ENCODE data around the gene GALNTL6. TPM values are rescaled to one million over a fixed set of nuclear protein-coding genes. Genes with fewer than 3 reads are reported as not detected.
A peak's percentile ranks its signal among the peaks of the same experiment; 100 is the strongest.

GALNTL6 gene
- total and polyA plus RNA-seq, 4 donors = 0.08 to 0.09 (median 0.09) TPM; not detected in 1

DNA sequence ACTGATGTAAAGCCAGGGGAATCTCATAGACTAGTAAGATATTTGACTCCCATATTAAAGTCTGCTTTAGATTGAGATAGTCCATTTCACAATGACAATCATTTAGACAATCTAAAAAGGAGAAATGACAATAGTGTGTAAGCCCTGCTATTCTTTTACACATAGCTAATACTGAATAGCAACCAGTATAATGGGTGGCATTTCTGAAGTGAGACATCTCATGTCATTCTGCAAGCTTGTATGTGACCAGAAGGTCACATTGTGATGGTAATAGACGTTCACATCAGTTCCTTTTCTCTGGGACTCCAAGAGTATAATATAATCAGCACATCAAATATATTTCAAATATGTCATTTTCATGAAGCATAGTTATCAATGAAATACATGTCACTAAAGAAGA is 440.2 kb downstream of the GALNTL6 start:
- no peak for ATAC-seq (ENCODE audit: insufficient read depth, low FRiP score)
- H3K4me3 ChIP-seq = no peak overlapping the region
- 39 to 63% methylated on average over 1 of the region's 1 CpG for WGBS, 2 donors
- H3K27ac ChIP-seq (ENCODE audit: low read depth in 1 of 2, low read length in 1 of 2) = no peak overlapping the region
- DNase-seq = no peak
- H3K9ac ChIP-seq (ENCODE audit: insufficient read depth in 1 of 2, low read length in 2 of 2) = no peak overlapping the region
- no peaks in the 10 kb centered on the region for H3K9me3 ChIP-seq (ENCODE audit: control insufficient read depth in 4 of 4, insufficient read depth in 3 of 4, low read length in 3 of 4)
- no peaks in the 10 kb centered on the region for H3K27me3 ChIP-seq (ENCODE audit: control insufficient read depth in 3 of 3, insufficient read depth in 3 of 3, low read length in 2 of 3)
- TF ChIP-seq, protein P1, sequence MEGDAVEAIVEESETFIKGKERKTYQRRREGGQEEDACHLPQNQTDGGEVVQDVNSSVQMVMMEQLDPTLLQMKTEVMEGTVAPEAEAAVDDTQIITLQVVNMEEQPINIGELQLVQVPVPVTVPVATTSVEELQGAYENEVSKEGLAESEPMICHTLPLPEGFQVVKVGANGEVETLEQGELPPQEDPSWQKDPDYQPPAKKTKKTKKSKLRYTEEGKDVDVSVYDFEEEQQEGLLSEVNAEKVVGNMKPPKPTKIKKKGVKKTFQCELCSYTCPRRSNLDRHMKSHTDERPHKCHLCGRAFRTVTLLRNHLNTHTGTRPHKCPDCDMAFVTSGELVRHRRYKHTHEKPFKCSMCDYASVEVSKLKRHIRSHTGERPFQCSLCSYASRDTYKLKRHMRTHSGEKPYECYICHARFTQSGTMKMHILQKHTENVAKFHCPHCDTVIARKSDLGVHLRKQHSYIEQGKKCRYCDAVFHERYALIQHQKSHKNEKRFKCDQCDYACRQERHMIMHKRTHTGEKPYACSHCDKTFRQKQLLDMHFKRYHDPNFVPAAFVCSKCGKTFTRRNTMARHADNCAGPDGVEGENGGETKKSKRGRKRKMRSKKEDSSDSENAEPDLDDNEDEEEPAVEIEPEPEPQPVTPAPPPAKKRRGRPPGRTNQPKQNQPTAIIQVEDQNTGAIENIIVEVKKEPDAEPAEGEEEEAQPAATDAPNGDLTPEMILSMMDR (IDR thresholded peaks at IDR 0.05; ENCODE audit: control extremely low read depth, extremely low read depth) = no peak
- H3K4me1 ChIP-seq (ENCODE audit: control insufficient read depth in 5 of 5, insufficient read depth in 5 of 5, low read length in 5 of 5) = no peaks in the 10 kb centered on the region
- H3K36me3 ChIP-seq (ENCODE audit: control insufficient read depth in 4 of 4, insufficient read depth in 4 of 4, low read length in 4 of 4) = no peaks in the 10 kb centered on the region

DNA sequence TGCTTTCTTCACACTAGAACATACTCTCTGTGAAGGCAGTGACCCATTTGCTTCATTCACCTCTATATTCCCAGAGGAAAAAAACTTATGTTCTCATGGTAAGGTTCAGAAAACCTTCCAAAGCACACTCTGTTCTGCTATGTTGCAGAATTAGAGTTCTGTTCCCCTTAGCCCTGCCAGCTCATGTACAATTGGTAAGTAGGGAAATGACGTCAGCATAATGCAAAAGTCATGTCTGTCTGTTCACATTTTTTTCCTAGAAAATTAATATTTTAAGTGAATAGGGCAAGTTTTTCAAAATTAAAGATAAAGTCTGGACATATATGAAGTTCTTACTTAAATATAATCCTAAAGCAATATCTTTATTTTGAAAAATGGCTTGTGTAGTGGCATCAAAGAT is 443.6 kb downstream of the GALNTL6 start:
- no peaks in the 10 kb centered on the region for H3K9me3 ChIP-seq (ENCODE audit: control insufficient read depth in 4 of 4, insufficient read depth in 3 of 4, low read length in 3 of 4)
- DNase-seq = no peak
- H3K27ac ChIP-seq (ENCODE audit: low read depth in 1 of 2, low read length in 1 of 2) = no peak overlapping the region
- H3K36me3 ChIP-seq (ENCODE audit: control insufficient read depth in 4 of 4, insufficient read depth in 4 of 4, low read length in 4 of 4) = no peaks in the 10 kb centered on the region
- 61 to 75% methylated on average over 1 of the region's 1 CpG for WGBS, 2 donors
- ATAC-seq (ENCODE audit: insufficient read depth, low FRiP score) = no peak
- H3K4me1 ChIP-seq (ENCODE audit: control insufficient read depth in 5 of 5, insufficient read depth in 5 of 5, low read length in 5 of 5) = no peaks in the 10 kb centered on the region
- no peak overlapping the region for H3K9ac ChIP-seq (ENCODE audit: insufficient read depth in 1 of 2, low read length in 2 of 2)
- H3K4me3 ChIP-seq = no peak overlapping the region
- no peaks in the 10 kb centered on the region for H3K27me3 ChIP-seq (ENCODE audit: control insufficient read depth in 3 of 3, insufficient read depth in 3 of 3, low read length in 2 of 3)
- TF ChIP-seq, protein P1 (IDR thresholded peaks at IDR 0.05; ENCODE audit: control extremely low read depth, extremely low read depth) = no peak

DNA sequence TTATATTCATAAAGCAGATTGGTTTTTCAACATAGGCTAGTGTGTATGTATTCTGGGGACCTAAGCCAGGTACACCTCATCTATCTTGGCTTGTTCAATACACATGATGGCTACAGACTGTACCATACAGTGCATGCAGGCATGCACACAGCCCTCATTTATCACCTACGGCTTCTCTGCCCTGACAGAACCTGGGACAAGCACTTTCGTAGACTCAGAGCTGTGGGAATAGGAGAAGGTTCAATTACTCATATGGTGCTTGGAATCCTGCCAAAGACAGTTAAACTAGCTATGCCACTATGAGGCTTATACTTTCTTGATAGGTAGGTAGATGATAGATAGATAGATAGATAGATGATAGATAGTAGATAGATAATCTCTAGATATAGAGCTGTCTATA is 457.2 kb downstream of the GALNTL6 start:
- Histone ChIP-seq H3K4me3 (no peak overlapping the region), H3K9me3 (ENCODE audit: control insufficient read depth in 4 of 4, insufficient read depth in 3 of 4, low read length in 3 of 4) (peaks cover 0 to 3% (median 0%) of the 10 kb centered on the region in 4 donors), H3K27me3 (ENCODE audit: control insufficient read depth in 3 of 3, insufficient read depth in 3 of 3, low read length in 2 of 3) (no peaks in the 10 kb centered on the region), H3K4me1 (ENCODE audit: control insufficient read depth in 5 of 5, insufficient read depth in 5 of 5, low read length in 5 of 5) (no peaks in the 10 kb centered on the region), H3K27ac (ENCODE audit: low read depth in 1 of 2, low read length in 1 of 2) (no peak overlapping the region), H3K36me3 (ENCODE audit: control insufficient read depth in 4 of 4, insufficient read depth in 4 of 4, low read length in 4 of 4) (no peaks in the 10 kb centered on the region), H3K9ac (ENCODE audit: insufficient read depth in 1 of 2, low read length in 2 of 2) (no peak overlapping the region)
- peak in 1 of 3 donors; percentile 0 for DNase-seq
- TF ChIP-seq, protein P1 (IDR thresholded peaks at IDR 0.05; ENCODE audit: control extremely low read depth, extremely low read depth) = no peak
- WGBS, 2 donors = 66 to 76% methylated on average over 2 of the region's 2 CpGs
- no peak for ATAC-seq (ENCODE audit: insufficient read depth, low FRiP score)

- no peak for DNase-seq
- Histone ChIP-seq H3K4me1 (ENCODE audit: control insufficient read depth in 5 of 5, insufficient read depth in 5 of 5, low read length in 5 of 5) (no peaks in the 10 kb centered on the region), H3K27ac (ENCODE audit: low read depth in 1 of 2, low read length in 1 of 2) (no peak overlapping the region), H3K9me3 (ENCODE audit: control insufficient read depth in 4 of 4, insufficient read depth in 3 of 4, low read length in 3 of 4) (no peaks in the 10 kb centered on the region), H3K9ac (ENCODE audit: insufficient read depth in 1 of 2, low read length in 2 of 2) (no peak overlapping the region), H3K27me3 (ENCODE audit: control insufficient read depth in 3 of 3, insufficient read depth in 3 of 3, low read length in 2 of 3) (no peaks in the 10 kb centered on the region), H3K4me3 (no peak overlapping the region), H3K36me3 (ENCODE audit: control insufficient read depth in 4 of 4, insufficient read depth in 4 of 4, low read length in 4 of 4) (no peaks in the 10 kb centered on the region)
- TF ChIP-seq, protein P1 (IDR thresholded peaks at IDR 0.05; ENCODE audit: control extremely low read depth, extremely low read depth) = no peak
- ATAC-seq (ENCODE audit: insufficient read depth, low FRiP score) = no peak
Observed at GRCh38 chr4:172287117-172287516, 473.9 kb downstream of the GALNTL6 start.
